ENCODE results near the gene PHF2. TPM values are rescaled to one million over a fixed set of nuclear protein-coding genes. Genes with fewer than 3 reads are reported as not detected.

Gene PHF2
- total and polyA plus RNA-seq, 2 experiments from 2014 or later = 4.3 to 11.8 TPM

DNA sequence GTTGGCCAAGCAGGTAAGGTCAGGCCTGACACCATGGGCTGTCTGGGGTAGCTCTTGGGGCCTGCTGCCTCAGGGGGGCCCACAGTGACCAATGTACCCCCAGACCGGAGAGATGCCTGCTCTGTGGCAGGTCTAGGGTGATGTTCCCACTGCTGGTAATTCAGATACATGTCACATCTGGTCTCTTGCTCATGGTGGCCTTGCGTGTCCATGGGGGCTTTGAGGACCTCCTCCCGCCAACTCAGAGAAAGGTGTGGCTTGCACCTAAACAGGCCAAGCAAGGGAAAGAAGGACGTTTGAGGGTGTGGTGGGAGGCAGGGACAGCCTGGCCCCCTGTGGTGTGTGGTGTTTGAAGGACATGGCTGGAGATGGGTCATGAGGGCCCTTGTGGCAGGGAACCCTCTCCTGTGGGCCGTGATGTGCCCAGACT, 75.2 kb downstream of the PHF2 start:
- Mint-ChIP-seq H3K4me3 (no peak overlapping the region), H3K27ac (no peak overlapping the region), H3K27me3 (ENCODE audit: insufficient read depth, low read depth, poor library complexity) (peaks cover 2% of the 10 kb centered on the region), H3K9me3 (no peaks in the 10 kb centered on the region), H3K4me1 (no peaks in the 10 kb centered on the region), H3K36me3 (ENCODE audit: low read depth) (no peaks in the 10 kb centered on the region)
- ATAC-seq (no peak), DNase-seq (ENCODE audit: low spot score) (no peak)
- Histone ChIP-seq H3K4me3 (no peak overlapping the region), H3K27me3 (ENCODE audit: insufficient read depth) (no peaks in the 10 kb centered on the region), H3K9me2 (ENCODE audit: insufficient read depth) (no peaks in the 10 kb centered on the region), H2AFZ (no peak overlapping the region), H3K36me3 (ENCODE audit: insufficient read depth) (no peaks in the 10 kb centered on the region), H3K4me1 (ENCODE audit: insufficient read depth) (no peaks in the 10 kb centered on the region), H3K79me2 (replicated peaks; ENCODE audit: insufficient read depth) (no peaks in the 10 kb centered on the region), H3F3A (replicated peaks; ENCODE audit: low read depth) (no peaks in the 10 kb centered on the region), H4K20me1 (replicated peaks; ENCODE audit: insufficient read depth) (no peaks in the 10 kb centered on the region), H3K4me2 (no peak overlapping the region), H3K27ac (ENCODE audit: low read depth) (no peak overlapping the region)
- TF ChIP-seq NANOG (IDR thresholded peaks at IDR 0.05; ENCODE audit: borderline replicate concordance) (no peak), EZH2 (IDR thresholded peaks at IDR 0.05; ENCODE audit: low read depth, unreplicated experiment) (no peak), CREB1 (CRISPR knock-in tag; IDR thresholded peaks at IDR 0.05; ENCODE audit: low read depth) (no peak), ZNF331 (CRISPR knock-in tag; IDR thresholded peaks at IDR 0.05; ENCODE audit: low read depth) (no peak), ETS1 (IDR thresholded peaks at IDR 0.05) (no peak), REST (IDR thresholded peaks at IDR 0.05; ENCODE audit: unreplicated experiment) (no peak), EZH2phosphoT487 (IDR thresholded peaks at IDR 0.05; ENCODE audit: unreplicated experiment) (no peak), ZNF114 (CRISPR knock-in tag; IDR thresholded peaks at IDR 0.05) (no peak), STAT1 (IDR thresholded peaks at IDR 0.05; ENCODE audit: unreplicated experiment) (no peak), JUNB (IDR thresholded peaks at IDR 0.05; ENCODE audit: unreplicated experiment) (no peak)

DNA sequence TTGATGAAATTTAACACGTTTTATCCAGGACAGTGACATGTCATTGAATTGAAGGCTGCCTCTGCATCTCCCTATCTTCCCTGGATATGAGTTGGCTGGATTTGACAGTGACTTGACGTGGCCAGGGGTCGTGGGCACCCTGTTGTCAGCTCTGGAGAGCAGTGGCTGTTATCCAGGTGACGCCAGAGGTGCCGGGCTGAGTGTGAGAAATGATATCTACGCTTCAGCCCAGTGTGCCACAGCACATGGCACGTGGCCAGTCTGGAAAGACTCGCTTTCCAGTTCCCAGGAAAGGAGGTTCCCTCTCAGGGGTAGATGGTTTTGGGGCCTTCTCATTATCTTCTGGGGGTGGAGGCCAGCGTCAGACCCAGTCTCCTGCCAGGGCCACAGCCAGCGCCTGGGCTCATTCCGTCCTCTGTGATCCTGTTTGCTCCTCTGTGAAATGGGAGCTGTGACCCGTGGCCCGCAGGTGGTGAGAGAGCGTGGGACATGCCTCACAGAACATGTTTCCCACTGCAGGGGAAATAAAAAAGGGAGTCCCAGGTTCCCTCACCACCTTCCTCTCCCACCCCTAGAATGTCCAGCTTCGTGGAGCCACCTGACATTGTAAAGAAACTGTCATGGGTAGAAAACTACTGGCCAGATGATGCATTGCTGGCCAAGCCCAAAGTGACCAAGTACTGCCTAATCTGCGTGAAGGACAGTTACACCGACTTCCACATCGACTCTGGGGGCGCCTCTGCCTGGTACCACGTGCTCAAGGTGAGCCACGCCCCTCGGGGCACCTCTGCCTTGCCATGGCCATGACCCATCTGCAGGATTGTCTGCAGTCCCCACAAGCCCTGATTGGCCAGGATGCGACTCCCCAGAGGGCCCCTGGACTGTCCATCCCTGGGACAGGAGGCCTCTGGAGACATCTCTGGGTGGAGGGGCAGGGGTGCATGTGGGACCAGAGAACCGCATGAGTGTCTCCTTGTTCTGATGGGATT, 76.5 kb downstream of the PHF2 start:
- Histone ChIP-seq H3K4me1 (ENCODE audit: insufficient read depth) (no peaks in the 10 kb centered on the region), H3K27me3 (ENCODE audit: insufficient read depth) (no peaks in the 10 kb centered on the region), H3K27ac (ENCODE audit: low read depth) (no peak overlapping the region), H3F3A (replicated peaks; ENCODE audit: low read depth) (no peaks in the 10 kb centered on the region), H3K36me3 (ENCODE audit: insufficient read depth) (no peaks in the 10 kb centered on the region), H3K9me2 (ENCODE audit: insufficient read depth) (no peaks in the 10 kb centered on the region), H3K4me2 (no peak overlapping the region), H3K4me3 (no peak overlapping the region), H4K20me1 (replicated peaks; ENCODE audit: insufficient read depth) (no peaks in the 10 kb centered on the region), H2AFZ (no peak overlapping the region), H3K79me2 (replicated peaks; ENCODE audit: insufficient read depth) (no peaks in the 10 kb centered on the region)
- no peak overlapping the region for H3K4me3 Mint-ChIP-seq
- no peak for DNase-seq (ENCODE audit: low spot score)
- no peaks in the 10 kb centered on the region for H3K4me1 Mint-ChIP-seq
- H3K27ac Mint-ChIP-seq = no peak overlapping the region
- no peak for ATAC-seq
- peaks cover 6% of the 10 kb centered on the region for H3K27me3 Mint-ChIP-seq (ENCODE audit: insufficient read depth, low read depth, poor library complexity)
- no peaks in the 10 kb centered on the region for H3K36me3 Mint-ChIP-seq (ENCODE audit: low read depth)
- TF ChIP-seq REST (IDR thresholded peaks at IDR 0.05; ENCODE audit: unreplicated experiment) = no peak
- no peak for TF ChIP-seq ZNF114 (CRISPR knock-in tag; IDR thresholded peaks at IDR 0.05)
- TF ChIP-seq ZNF331 (CRISPR knock-in tag; IDR thresholded peaks at IDR 0.05; ENCODE audit: low read depth) = no peak
- TF ChIP-seq CREB1 (CRISPR knock-in tag; IDR thresholded peaks at IDR 0.05; ENCODE audit: low read depth) = no peak
- H3K9me3 Mint-ChIP-seq = no peaks in the 10 kb centered on the region
